ENCODE data around the gene CLIP1.
"Not testable (repeated sequence)": the region's sequence is repeated elsewhere in the genome, so short reads cannot be mapped to it uniquely, and the experiment has no call there.

- TF ChIP-seq YY1 (IDR thresholded peaks at IDR 0.05; ENCODE audit: low read depth, low read length); SRF (IDR thresholded peaks at IDR 0.05; ENCODE audit: low read depth, low read length); POLR2A (IDR thresholded peaks at IDR 0.05; ENCODE audit: control extremely low read depth in 1 of 2, low read depth in 2 of 2, low read length in 2 of 2); MAX (IDR thresholded peaks at IDR 0.05); TAF7 (optimal IDR thresholded peaks at IDR 0.05; ENCODE audit: borderline replicate concordance, low read depth, low read length); CHD1 (IDR thresholded peaks at IDR 0.05; ENCODE audit: low read depth, low read length); EP300 (IDR thresholded peaks at IDR 0.05; ENCODE audit: borderline replicate concordance in 1 of 2, low read depth in 2 of 2, low read length in 2 of 2): not testable (repeated sequence)
These were observed 16.4 kb upstream of the CLIP1 start for GRCh38 chr12:122438822-122439221.

Measured in H1 (cell line).